ENCODE results near the gene TTC36.

DNA sequence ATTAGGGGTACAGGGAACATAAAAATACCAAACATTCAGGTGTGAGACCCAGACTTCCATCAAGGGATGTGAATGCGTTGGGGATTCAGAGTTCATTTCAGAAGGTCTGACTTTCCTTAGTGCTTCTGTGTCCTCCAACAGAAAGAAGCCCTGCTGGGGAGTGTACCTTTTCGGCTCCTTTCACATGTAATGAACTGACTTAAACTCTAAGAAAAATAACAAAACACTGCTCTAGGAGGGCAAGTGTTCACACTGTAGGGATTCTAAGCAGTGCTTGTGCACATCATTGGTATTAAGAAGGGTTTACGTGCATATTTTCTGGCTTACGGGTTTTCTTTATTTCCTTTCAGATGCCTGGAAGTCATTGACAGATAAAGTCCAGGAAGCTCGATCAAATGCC lies 15.7 kb upstream of the TTC36 start:
- TF ChIP-seq, protein P1, sequence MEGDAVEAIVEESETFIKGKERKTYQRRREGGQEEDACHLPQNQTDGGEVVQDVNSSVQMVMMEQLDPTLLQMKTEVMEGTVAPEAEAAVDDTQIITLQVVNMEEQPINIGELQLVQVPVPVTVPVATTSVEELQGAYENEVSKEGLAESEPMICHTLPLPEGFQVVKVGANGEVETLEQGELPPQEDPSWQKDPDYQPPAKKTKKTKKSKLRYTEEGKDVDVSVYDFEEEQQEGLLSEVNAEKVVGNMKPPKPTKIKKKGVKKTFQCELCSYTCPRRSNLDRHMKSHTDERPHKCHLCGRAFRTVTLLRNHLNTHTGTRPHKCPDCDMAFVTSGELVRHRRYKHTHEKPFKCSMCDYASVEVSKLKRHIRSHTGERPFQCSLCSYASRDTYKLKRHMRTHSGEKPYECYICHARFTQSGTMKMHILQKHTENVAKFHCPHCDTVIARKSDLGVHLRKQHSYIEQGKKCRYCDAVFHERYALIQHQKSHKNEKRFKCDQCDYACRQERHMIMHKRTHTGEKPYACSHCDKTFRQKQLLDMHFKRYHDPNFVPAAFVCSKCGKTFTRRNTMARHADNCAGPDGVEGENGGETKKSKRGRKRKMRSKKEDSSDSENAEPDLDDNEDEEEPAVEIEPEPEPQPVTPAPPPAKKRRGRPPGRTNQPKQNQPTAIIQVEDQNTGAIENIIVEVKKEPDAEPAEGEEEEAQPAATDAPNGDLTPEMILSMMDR (IDR thresholded peaks at IDR 0.05) = no peak
- TF ChIP-seq POLR2AphosphoS5 (IDR thresholded peaks at IDR 0.05; ENCODE audit: low read depth, low read length) (no peak), TCF7L2 (IDR thresholded peaks at IDR 0.05; ENCODE audit: low read depth, low read length) (no peak)

Data from Panc1 (cell line).